Measurements from ENCODE around the gene RDH16.
A peak's percentile ranks its signal among the peaks of the same experiment; 100 is the strongest.

RDH16 gene

GRCh38 chr12:56957229-56958052 is at the start of gene RDH16:
Gene RDH16, minus strand, starts transcription at chr12:56957608. Its CDS starts 146 bp downstream, at chr12:56957462.
- DNase-seq: no peak

DNA sequence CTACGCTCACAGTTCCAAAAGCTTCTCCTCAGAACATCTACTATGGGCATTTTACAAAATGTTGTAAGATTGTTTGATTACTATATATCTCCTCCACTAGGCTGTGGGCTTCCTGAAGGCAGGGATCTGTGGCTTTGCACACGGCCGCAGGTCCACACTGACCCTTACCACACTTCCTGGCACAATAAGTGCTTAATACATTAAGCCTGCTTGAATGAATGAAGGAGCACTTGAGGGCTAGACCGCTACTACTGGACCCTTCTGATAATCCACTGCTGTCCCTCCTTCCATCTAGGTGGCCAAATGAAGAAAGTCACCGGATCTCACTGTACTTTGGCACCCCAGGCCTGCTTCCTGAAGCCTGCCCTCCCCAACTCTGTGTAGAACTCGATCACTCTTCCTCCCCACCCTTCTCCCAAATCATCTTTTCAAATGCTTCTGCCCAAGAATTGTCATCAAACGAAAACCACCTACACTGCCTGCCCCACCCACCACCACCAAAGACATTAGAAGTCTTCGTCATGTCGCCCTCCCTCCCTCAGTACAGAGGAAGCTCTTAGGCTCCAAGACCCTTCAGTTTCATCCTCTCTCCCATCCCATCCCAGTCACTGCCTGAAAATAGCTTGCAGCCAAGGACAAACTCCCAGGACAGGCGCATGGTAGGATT is 49.5 kb upstream of the RDH16 start:
- DNase-seq: peak; percentile 25 to 44

GRCh38 chr12:57005980-57006808 is 48.8 kb upstream of the RDH16 start, which contains the start of gene ZBTB39:
Gene ZBTB39, minus strand, starts transcription at chr12:57006546. Its CDS starts 1,629 bp downstream, at chr12:57004917.
- peak; percentile 63 to 66 for DNase-seq

- DNase-seq: no peak
Observed at GRCh38 chr12:57004651-57005050, 47.2 kb upstream of the RDH16 start.

GRCh38 chr12:57003395-57003794 is 46.0 kb upstream of the RDH16 start:
- DNase-seq: no peak

DNA sequence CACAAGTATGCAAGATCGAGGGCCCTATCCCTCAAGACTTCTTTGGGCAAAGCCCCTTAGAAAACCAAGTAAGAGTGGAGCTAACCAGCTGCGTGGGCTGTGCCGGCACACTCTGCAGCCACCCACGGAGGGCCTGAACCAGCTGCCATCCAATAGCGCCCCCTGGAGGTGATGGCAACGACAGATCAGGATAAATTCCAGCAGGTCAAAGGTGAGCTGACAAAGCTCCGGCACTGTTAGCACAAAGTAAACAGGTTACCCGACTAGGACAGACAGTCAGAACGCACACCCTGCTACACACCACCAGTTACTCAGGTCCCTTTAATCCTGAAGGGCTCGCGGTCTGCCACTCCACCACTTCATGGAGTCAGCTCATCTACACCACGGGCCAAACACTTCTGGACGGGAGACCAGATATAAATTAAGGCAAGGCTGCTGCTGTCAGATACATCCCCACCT is 44.1 kb upstream of the RDH16 start:
- peak; percentile 79 to 85 for DNase-seq

GRCh38 chr12:57000393-57000792 is 43.0 kb upstream of the RDH16 start:
- no peak for DNase-seq

- DNase-seq: no peak
Observed at GRCh38 chr12:56999456-56999855, 42.0 kb upstream of the RDH16 start.

DNA sequence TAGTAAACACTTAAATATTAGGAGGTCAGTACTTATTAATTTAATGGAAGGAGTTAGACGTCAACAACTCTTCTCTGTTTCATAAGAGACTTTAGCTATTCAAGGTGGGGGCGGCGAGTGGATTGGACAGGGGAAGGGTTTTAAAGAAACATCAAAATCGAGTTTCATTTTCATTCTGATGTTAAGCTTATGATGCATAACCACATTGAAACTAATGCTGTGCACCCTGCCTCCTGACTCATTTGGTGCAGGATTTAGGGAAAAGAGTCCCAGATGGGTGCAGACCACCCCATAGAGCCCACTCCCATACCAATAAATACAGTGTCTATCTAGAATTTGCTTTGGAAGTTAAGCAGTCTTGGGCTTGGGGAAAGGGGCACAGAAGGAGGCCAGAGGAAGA is 41.6 kb upstream of the RDH16 start:
- DNase-seq: peak; percentile 64 to 71

DNA sequence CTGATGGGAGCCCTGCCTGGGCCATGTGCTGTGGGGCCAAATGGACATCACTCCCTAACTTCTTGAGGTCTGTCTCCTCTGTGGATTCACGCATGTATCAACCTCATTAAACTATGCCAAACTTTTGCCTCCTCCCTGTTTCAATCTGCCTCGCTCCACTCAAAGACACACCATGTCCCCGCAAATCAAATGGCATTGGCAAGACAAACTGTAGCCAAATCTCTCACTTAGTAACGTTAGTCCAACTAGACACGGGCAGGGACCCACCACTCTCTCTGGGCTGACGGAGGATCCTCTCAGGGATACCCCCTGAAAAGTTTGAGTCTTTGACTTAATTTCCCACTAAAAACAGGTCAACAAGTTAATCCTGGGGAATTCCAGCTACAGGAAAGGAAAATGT is 40.9 kb upstream of the RDH16 start:
- no peak for DNase-seq

- no peak for DNase-seq
Observed at GRCh38 chr12:56996793-56997545, 39.6 kb upstream of the RDH16 start.

DNA sequence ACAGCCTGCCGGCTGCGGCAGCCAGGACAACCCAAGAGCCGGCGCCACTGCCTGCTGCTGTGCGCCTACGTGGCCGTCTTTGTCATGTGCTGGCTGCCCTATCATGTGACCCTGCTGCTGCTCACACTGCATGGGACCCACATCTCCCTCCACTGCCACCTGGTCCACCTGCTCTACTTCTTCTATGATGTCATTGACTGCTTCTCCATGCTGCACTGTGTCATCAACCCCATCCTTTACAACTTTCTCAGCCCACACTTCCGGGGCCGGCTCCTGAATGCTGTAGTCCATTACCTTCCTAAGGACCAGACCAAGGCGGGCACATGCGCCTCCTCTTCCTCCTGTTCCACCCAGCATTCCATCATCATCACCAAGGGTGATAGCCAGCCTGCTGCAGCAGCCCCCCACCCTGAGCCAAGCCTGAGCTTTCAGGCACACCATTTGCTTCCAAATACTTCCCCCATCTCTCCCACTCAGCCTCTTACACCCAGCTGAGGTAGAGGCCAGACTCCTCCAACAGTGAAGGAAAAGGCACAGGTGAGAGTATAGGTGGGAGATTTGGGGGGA is 38.6 kb upstream of the RDH16 start:
- DNase-seq: no peak

DNA sequence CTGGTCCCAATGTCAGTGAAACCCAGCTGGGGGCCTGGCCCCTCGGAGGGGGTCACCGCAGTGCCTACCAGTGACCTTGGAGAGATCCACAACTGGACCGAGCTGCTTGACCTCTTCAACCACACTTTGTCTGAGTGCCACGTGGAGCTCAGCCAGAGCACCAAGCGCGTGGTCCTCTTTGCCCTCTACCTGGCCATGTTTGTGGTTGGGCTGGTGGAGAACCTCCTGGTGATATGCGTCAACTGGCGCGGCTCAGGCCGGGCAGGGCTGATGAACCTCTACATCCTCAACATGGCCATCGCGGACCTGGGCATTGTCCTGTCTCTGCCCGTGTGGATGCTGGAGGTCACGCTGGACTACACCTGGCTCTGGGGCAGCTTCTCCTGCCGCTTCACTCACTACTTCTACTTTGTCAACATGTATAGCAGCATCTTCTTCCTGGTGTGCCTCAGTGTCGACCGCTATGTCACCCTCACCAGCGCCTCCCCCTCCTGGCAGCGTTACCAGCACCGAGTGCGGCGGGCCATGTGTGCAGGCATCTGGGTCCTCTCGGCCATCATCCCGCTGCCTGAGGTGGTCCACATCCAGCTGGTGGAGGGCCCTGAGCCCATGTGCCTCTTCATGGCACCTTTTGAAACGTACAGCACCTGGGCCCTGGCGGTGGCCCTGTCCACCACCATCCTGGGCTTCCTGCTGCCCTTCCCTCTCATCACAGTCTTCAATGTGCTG is 38.0 kb upstream of the RDH16 start:
- DNase-seq: no peak

DNA sequence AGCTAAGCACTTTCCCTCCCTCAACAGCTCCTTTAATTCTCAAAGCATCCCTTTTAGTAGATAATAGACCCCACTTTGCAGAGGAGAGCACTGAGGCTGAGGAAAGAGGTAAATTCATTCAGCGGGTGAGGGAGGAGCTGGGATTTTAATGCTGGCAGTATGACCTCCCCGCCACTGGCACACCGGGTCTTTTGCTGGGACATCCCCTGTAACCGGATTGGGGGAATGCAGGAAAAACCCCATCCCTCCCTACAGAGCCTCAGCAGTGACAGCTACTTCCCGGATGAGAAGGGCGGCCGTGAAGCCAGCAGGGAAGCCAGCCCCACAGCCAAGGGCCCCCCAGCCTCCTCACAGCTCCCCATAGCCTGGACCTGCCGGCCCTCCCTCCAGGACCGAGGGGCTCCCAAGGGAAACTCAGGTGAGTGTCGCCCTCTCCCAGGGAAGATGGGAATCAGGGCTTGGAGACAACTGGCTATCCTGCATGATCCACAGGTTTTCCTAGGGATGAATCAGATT is 36.9 kb upstream of the RDH16 start:
- no peak for DNase-seq

DNA sequence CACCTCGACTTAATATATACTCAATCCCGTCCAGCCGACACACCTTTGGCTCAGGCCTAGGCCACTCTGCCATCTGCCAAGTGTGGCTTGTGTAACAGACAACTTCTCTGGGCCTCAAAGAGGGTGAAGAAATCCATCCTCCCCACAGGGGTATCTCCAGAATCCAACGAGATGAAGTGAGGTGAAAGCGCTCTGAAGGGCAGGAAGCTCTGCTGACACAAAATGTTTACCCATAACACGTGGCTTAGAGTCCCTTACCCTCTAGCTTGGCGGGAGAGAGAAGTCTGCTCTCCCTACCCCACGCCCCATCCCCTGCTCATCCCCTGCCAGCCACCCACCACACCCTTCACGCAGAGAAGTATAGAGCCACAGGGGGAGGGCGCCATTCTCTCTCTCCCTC is 35.9 kb upstream of the RDH16 start:
- DNase-seq: no peak

- no peak for DNase-seq
Observed at GRCh38 chr12:56991319-56992246, 34.2 kb upstream of the RDH16 start.

GRCh38 chr12:56990648-56991318 is 33.4 kb upstream of the RDH16 start:
- DNase-seq: no peak

GRCh38 chr12:56989861-56990610 is 32.6 kb upstream of the RDH16 start:
- DNase-seq: no peak
